Tibial artery (tissue), 4 donors: ENCODE measurements around the gene NRXN2.

Source experiments
- DNase-seq, 2 donors: peaks; one replicate each; pipeline ENCODE4 v3.0.0-alpha.2; 2019
- H3K27ac ChIP-seq, 2 donors: fragments of 200-600 bp; sonication (generic) in 1 of 2; 1 replicate in 1 of 2; 2 replicates in 1 of 2; pipeline ENCODE4 v1.5.1; 2018 to 2019; ENCODE audit warnings: mild to moderate bottlenecking in 1 of 2
- H3K27me3 ChIP-seq, 2 donors: fragments of 200-600 bp; sonication (generic) in 1 of 2; one replicate each; pipeline versions ENCODE4 v1.5.1 to v1.6.0; 2016 to 2019
- H3K36me3 ChIP-seq, 3 donors: fragments of 200-600 bp; sonication (generic) in 2 of 3; one replicate each; pipeline ENCODE4 v1.5.1; 2016 to 2019; ENCODE audit warnings: mild to moderate bottlenecking in 2 of 3
- H3K4me1 ChIP-seq, 4 donors: fragments of 200-600 bp; sonication (generic) in 2 of 4; 1 replicate in 3 of 4; 2 replicates in 1 of 4; pipeline ENCODE4 v1.5.1; 2016 to 2019
- H3K4me3 ChIP-seq, 2 donors: fragments of 200-600 bp; sonication (generic) in 1 of 2; 1 replicate in 1 of 2; 2 replicates in 1 of 2; pipeline ENCODE4 v1.5.1; 2018 to 2019; ENCODE audit warnings: mild to moderate bottlenecking in 2 of 2
- H3K9me3 ChIP-seq, 3 donors: fragments of 200-600 bp; sonication (generic) in 1 of 3; one replicate each; pipeline ENCODE4 v1.5.1; 2016 to 2019
- intact Hi-C: fragments of 100-400 bp; cut with DNase I; formaldehyde crosslinking; loops from one replicate; pipeline ENCODE4 v1.15.0; 2023; ENCODE audit warnings: low total_unique reads
- TF ChIP-seq, protein P1 (sequence below), 2 experiments: fragments of 200-600 bp in 1 of 2; fragments of 450-650 bp in 1 of 2; IDR thresholded peaks; one replicate each; pipeline ENCODE4 v1.5.1; 2017 to 2019; ENCODE audit warnings: antibody characterized with exemption in 2 of 2, mild to moderate bottlenecking in 1 of 2, moderate library complexity in 1 of 2

Gene NRXN2

DNA sequence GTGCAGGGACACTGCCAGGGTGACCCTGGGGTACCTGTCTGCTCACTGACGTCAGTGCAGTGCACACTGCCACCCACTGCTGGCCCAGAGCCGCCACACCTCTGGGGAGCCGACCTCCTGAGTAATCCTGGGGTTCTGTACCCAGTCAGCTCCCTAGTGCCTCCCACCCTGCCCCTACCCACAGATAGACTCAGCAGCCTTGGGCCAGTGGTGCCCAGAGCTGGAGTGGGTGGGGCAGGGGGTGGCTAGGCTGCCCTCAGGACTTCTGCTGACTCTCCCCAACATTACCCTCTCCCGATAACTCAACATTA lies 5.8 kb downstream of the NRXN2 start:
- Histone ChIP-seq H3K36me3 (no peaks in the 10 kb centered on the region), H3K9me3 (no peaks in the 10 kb centered on the region), H3K27ac (no peak overlapping the region), H3K4me1 (peaks cover 0 to 18% (median 10%) of the 10 kb centered on the region in 4 donors), H3K4me3 (no peak overlapping the region), H3K27me3 (peaks cover 4 to 98% of the 10 kb centered on the region in 2 donors)
- intact Hi-C loops, result no loop called here
- TF ChIP-seq, protein P1, sequence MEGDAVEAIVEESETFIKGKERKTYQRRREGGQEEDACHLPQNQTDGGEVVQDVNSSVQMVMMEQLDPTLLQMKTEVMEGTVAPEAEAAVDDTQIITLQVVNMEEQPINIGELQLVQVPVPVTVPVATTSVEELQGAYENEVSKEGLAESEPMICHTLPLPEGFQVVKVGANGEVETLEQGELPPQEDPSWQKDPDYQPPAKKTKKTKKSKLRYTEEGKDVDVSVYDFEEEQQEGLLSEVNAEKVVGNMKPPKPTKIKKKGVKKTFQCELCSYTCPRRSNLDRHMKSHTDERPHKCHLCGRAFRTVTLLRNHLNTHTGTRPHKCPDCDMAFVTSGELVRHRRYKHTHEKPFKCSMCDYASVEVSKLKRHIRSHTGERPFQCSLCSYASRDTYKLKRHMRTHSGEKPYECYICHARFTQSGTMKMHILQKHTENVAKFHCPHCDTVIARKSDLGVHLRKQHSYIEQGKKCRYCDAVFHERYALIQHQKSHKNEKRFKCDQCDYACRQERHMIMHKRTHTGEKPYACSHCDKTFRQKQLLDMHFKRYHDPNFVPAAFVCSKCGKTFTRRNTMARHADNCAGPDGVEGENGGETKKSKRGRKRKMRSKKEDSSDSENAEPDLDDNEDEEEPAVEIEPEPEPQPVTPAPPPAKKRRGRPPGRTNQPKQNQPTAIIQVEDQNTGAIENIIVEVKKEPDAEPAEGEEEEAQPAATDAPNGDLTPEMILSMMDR (IDR thresholded peaks at IDR 0.05), result no peak
- DNase-seq, result no peak

DNA sequence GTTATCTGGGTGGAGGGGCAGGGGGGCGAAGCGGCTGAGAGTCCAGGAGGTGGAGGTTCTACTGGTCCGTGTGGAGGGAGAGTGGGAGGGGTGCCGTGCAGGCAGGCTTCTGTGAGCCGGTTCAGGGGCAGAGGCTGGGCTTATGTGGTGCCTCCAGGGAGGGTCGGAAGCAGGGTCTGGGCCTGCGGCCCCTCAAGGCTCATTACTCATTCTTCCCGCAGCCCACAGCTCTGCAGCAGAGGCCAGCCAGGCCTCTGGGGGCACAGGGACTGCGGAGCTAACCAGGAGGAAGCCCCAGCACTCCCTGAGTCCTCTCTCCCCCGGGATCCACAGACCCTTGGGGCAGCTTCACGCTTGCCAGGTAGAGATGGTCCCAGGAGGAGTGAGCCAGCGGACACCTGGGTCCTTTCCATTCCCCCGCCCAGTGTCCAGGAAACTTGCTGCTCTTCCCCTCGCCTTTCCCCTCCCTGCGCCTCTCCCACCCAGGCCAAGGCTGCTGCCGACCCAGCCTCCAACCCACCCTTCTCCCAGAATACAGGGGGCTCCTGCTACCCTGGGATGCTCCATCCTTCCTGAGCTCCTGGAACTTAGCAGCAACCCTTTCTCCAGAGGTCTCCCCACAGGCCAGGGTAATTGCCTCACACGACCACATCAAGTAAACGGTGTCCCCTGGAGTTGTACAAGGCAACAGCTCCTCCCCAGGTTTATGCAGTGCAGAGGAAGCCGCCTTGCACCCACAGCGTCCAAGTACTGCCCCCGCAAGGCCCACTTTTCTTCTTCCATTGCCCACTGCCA lies 6.3 kb downstream of the NRXN2 start:
- Histone ChIP-seq H3K9me3 (no peaks in the 10 kb centered on the region), H3K27ac (no peak overlapping the region), H3K27me3 (peaks cover 10 to 98% of the 10 kb centered on the region in 2 donors), H3K36me3 (no peaks in the 10 kb centered on the region), H3K4me1 (peaks cover 0 to 19% (median 11%) of the 10 kb centered on the region in 4 donors), H3K4me3 (no peak overlapping the region)
- TF ChIP-seq, protein P1 (IDR thresholded peaks at IDR 0.05), result no peak
- intact Hi-C loops, result no loop called here
- no peak for DNase-seq

DNA sequence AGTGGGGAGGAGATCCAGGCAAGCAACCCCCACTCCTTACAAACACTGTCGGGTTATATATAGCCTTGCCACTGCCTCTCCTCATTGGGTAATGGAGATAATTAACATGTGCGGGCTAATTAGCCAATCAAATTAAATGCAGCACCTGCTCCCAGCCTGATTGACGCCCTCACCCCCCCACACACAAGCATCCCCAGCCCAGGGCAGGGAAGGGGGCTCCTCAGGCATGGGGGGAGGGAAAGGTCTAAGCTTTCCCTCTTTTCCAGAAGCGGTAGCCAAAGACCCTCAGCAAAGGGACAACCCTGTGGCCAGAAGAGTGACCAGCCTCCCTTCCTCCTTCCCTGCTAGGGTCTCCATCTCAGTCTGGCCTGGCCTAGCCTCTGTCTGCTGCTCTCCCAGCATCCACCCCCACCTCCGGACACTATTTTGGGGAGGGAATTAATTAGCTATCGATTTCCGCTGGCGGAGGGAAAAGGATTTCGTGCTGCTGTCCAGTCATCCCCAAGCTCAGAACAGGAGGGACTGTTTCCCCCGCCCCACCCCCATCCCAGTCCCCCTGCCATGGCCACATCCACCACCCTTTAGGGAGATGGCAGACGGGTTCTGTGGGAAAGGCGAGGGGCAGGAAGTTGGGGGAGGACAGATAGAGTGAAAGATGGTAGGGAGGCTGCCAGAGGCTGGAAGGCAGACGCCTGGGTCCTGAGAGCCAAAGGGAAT lies 7.1 kb downstream of the NRXN2 start:
- peaks cover 0 to 19% (median 11%) of the 10 kb centered on the region in 4 donors for H3K4me1 ChIP-seq
- TF ChIP-seq, protein P1 (IDR thresholded peaks at IDR 0.05), result no peak
- H3K36me3 ChIP-seq, result no peaks in the 10 kb centered on the region
- intact Hi-C loops, result no loop called here
- no peaks in the 10 kb centered on the region for H3K9me3 ChIP-seq
- H3K27me3 ChIP-seq, result peaks cover 10 to 98% of the 10 kb centered on the region in 2 donors
- H3K4me3 ChIP-seq, result no peak overlapping the region
- DNase-seq, result no peak
- H3K27ac ChIP-seq, result no peak overlapping the region

DNA sequence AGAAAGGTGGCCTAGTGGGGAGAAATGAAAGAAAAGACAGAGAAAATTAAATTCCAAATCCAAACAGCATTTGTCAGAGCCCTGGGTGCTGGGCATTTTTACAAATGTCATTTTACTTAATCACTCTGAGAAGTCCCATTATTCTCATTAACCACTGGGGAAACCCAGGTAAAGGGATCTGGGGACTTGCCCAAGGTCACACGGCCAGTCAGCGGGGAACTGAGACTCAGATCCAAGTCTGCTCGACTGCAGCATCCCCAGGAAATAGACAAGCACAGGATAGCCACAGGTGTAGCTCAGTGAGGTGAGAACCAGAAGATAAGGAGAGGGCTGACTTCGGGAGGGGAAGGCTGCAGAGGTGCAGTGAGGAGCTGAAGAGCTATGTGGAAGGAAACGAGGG lies 7.9 kb downstream of the NRXN2 start:
- intact Hi-C loops, result no loop called here
- Histone ChIP-seq H3K27me3 (peaks cover 10 to 98% of the 10 kb centered on the region in 2 donors), H3K4me3 (no peak overlapping the region)

DNA sequence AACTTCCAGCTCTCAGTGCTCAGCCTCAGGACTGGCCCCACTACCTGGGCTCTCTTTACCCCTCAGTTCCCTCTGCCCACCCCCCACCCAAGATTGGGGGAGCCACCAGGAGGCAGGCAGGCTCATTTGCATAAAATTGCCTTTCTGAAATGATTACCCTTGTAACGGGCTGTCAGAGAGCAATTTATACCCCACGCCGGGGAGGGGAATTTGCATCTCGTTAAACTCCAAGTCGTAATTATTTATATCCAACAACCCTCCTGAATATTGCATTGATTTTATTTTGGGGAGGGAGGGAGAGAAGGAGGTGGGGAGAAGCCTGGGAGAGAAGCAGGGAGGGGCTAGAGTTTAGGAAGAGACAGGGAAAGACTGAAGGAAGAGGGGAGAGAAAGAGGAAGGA lies 8.3 kb downstream of the NRXN2 start:
- Histone ChIP-seq H3K4me1 (peaks cover 0 to 19% (median 11%) of the 10 kb centered on the region in 4 donors), H3K9me3 (no peaks in the 10 kb centered on the region), H3K4me3 (no peak overlapping the region), H3K27ac (no peak overlapping the region), H3K36me3 (no peaks in the 10 kb centered on the region), H3K27me3 (peaks cover 10 to 98% of the 10 kb centered on the region in 2 donors)
- intact Hi-C loops, result no loop called here
- TF ChIP-seq, protein P1 (IDR thresholded peaks at IDR 0.05), result no peak
- no peak for DNase-seq

More for the DNA sequence above, 7.9 kb downstream of the NRXN2 start:
- Histone ChIP-seq H3K4me1 (peaks cover 0 to 19% (median 11%) of the 10 kb centered on the region in 4 donors), H3K36me3 (no peaks in the 10 kb centered on the region), H3K27ac (no peak overlapping the region), H3K9me3 (no peaks in the 10 kb centered on the region)
- TF ChIP-seq, protein P1 (IDR thresholded peaks at IDR 0.05), result no peak
- no peak for DNase-seq
